GM19035 (cell line): Measurements from ENCODE around the gene KIAA0930.
A peak's percentile ranks its signal among the peaks of the same experiment; 100 is the strongest.

Source experiments
- ATAC-seq: cut with Tn5 transposase; IDR thresholded peaks from one replicate; pipeline ENCODE4 v1.9.1; 2021; ENCODE audit not compliant: unreplicated experiment

Gene KIAA0930

DNA sequence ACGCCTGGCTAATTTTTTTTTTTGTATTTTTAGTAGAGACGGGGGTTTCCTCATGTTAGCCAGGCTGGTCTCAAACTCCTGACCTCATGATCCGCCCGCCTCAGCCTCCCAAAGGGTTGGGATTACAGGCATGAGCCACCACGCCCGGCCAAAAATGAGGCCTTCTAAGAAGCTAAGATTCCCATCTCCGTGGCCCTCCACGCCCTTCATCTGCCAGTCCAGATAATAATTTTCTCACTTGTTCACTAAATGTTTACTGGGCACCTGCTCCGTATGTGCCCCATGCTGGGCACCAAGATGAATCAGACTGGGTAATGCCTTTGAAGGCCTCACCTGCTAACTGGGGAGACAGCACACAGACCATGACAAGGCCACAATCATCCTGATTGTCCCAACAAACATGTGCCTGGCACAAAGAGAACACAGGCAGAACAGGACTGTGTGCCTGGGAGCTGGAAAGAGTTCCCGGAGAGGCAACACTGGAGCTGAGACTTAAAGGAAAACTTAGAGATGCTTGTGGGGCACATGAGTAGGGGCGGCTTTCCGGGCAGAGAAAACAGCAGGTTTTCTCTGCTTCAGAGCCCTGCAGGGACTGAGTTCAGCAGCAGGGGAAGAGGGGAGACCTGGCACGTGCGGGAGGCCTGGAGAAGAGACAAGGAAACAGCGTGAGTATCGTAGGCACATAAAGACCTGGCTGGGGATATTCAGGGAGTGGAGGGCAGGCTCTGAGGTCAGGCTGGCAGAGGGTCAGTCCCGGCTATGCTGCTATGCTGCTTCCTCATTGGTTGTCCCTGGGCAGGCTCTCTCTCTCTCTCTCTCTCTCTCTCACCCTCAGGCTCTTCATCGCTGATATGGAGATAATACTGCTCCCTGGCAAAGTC is 2.4 kb downstream of the KIAA0930 start:
- no peak for ATAC-seq

DNA sequence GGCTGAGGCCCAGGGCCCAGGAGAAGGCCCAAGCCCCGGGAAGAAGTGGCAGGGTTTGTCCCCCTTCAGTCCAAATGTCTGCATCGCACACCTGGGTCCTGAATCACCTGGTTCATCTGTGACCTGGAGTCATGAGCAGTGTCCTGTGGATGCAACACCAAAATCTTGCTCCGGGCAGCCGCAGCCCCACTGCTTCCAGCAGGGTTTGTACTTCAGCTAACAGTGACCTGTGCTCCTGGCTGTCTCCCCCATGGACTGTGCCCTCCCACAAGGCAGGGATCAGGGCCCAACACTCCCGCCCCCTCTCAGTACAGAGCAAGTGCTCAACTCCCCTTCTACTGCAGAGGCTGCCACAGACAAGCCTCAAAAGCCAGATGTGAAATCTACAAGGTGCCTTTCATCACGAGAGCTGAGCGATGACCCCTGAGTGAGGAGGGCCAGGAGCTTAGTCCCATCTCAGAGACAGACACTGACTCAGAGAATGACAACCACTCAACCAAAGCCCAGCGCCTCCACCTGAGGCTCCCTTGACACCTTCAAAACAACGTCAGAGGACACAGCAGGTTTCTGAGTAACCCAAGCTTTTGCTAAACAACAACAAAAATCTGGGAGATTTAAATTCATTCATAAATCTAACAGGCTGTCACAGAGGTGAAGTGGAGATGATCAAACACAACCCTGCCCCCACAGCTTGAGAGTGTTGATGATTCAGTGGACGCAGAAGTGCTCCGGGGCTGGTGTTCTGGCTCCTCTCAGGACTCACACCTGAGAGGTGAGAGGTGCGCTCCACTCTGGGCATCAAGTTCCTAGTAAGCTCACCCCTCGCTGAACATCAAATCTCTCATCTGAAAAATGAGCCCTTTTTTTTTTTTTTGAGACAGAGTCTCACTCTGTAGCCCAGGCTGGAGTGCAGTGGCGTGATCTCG is 3.4 kb downstream of the KIAA0930 start:
- ATAC-seq = no peak

DNA sequence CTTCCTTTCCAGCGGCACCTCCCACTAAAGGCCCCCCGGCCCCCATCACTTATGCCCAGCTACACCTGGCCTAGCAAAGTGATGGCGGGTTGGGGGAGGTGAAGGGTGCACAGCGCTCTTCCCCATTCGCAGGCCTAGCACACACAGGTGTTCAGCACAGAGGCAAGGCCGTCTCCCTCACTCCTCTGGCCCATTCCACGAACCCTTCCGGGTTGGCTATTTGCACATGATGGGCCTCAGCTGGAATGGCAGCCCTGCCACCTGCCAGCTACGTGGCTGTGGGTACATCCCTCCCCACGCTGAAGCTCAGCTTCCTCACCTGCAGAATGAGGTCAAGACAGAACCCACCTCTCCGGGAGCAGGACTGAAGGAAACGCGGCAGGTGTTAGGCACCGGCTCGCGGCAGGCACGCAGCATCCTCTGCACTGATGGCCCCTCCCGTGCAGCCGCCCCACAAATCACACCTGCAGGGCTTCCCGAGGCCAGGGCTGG is 4.8 kb downstream of the KIAA0930 start:
- no peak for ATAC-seq

DNA sequence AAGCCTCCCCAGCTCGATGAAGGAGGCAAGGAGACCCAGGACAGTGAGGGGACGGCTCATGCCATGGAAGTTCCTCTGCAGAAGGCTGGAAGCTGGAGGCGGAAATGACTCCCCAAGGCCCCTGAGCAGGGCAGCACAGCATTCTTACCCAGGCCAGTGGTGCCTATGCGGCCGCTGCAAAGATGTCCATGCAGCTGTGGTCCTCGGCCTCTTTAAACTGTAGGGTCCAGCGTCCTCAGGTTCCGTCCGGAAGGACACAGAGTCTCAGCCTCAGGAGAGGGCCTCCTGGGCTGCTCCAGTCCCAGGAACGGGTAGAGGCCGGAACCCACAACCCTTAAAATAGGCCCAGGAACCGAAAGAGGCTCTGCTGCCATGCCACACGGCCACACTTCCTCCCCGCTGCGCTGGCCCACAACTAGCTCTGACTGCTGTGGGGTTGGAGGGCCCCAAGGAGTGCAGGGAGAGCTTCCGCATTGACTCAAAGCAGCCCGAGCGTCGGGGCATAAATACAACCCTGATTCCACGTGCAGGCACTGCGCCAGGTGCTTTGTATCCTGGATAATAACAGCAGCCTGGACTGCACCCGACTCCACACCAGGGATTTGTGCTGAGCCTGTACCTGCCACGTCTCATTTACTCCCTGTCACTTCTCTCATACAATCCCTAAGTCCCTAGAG is 5.5 kb downstream of the KIAA0930 start:
- ATAC-seq = peak; percentile 66

DNA sequence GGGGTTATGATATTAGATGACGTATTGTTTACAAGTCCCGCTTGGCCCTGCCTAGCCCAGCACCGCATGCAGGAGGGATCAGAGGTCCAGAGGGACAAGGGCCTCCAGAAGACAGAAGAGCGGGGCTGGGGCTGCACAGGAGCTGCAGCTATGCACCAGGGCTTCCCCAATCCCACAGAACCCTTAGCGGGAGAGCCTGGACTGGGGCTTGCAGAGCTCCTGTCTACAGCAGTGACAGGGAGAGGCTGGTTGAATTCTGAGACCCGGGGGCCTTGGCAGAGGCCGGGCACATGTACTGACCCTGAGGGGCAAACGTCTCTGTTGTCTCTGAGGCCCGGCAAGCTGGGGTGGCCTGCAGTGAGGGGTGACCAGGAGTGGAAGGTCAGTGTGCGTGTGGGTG is 6.9 kb downstream of the KIAA0930 start:
- no peak for ATAC-seq

DNA sequence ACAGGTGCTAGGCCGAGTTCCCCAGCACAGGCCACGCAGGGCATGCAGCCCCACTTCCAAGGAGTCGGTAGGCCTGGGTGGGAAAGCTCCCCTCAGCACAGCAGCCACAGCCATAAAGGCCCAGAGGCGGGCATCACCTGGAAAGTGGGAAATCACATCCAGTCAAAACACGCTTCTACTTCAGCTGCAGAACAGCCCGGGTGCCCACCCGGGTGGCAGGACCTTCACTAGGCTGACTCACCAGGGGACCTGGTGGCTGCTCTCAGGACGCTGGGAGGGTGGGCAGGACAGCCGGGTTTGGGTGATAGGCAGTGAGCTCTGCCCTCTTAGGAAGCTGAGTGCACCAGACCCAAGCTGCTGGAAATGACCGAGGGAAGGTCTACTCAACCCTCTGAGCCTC is 7.3 kb downstream of the KIAA0930 start:
- no peak for ATAC-seq

DNA sequence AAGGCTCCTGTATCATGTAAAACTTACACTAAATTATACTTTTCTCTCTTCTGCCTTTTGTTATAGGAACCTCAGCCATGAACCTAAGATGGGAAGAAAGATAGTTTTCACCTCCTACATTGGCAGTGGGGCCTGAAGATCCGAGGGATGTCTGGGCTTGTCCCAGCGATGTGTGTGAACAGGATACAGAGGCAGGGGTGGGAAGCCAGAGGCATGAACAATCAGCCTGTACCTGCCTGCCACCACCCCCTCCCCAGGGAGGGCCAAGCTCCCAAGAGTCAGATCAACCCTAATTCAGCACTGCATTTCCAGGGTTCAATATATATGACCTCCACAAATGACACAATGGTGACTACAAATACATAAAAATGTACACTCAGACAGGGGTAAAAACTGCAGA is 9.4 kb downstream of the KIAA0930 start:
- no peak for ATAC-seq

DNA sequence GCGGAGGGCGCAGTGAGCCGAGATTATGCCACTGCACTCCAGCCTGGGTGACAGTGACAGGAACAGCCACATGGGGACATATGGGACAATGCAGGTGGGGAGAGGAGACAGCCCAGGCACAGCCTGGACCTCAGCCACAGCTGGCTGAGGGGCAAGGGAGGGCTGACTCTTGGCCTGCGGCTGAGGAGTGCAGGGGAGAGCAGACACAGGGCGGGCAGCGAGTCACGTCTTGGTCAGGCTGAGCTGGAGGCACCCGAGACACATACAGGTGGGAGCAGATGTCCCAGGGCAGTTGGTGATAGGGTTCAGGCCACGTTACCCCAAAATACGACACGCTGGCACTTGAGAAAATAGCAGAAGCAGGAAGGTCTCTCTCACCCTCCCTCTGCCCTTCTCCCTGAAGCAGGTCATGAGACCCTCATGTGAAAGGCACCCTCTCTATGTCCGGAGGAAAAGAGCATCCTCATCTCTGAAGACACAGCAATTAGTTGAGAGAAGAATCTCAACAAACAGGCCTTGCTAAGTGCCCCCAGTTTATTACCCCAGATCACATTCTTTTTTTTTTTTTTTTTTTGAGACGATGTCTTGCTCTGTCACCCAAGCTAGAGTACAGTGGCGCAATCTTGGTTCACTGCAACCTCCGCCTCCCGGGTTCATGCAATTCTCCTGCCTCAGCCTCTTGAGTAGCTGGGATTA is 10.5 kb downstream of the KIAA0930 start:
- no peak for ATAC-seq

DNA sequence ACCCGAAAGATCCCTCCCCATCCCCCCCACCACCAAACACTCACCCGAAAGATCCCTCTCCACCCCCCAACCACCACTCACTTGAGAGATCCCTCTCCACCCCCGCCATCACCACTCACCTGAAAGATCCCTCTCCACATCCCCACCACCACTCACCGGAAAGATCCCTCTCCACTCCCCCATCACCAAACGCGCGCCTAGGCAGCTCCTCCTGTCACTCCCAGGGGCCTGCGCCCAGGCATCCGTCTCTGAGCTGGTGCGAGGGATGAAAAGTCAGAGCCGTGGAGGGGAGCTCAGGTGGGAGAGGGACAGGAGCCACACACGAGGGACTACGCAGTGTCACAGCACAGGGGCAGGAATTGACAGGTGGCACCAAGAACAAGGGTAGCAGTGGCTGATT is 11.5 kb downstream of the KIAA0930 start:
- ATAC-seq = no peak

DNA sequence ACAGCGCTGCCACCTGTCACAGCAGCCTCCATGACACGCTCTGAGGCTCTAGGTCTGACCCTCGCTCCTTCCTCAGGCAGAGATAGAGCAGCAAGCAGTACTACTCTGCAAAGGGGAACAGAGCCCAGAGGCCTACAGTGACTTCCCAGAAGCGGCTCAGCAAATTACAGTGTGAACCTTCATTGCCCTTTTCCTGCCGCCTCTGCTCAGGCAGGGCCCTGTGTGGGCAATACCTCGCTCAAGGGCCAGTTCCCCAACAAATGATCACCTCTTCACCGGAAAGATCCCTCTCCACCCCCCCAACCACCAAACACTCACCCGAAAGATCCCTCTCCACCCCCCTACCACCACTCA is 12.3 kb downstream of the KIAA0930 start:
- no peak for ATAC-seq

DNA sequence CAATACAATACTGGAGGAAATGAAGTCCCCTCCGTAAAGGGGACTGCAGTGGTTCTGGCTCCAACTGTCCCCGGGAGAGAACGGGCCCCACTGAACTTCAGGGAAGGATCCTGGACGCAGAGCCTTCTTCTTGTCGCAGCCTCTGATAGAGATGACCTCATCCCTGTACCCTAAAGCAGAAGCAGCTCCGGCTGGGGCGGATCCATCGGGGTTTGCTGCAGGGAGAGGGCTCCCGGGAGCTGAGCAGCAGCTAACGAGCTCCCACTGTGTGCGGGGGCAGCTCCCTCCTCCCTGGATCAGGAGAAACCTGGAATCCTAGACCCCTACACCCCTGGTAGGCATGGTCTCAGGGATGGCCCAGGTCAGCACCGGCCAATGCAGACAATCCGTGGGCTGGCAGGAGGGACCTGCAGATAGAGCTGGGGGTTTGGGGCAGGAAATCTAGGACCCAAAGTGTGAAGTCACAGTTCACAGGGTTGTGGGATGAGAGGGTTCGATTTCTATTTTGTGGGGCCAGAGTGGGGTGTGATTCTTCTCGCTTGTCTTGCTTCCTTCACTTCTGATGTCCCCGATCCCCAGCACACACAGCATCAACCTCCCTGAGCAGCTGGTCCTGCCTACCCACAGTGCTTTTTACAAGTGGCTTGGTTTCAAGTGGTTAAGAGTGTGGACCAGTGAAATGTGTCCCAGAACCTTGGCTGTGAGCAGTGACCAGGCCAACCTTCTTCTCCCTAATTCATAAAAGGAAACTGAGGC is 12.9 kb downstream of the KIAA0930 start:
- ATAC-seq = no peak

DNA sequence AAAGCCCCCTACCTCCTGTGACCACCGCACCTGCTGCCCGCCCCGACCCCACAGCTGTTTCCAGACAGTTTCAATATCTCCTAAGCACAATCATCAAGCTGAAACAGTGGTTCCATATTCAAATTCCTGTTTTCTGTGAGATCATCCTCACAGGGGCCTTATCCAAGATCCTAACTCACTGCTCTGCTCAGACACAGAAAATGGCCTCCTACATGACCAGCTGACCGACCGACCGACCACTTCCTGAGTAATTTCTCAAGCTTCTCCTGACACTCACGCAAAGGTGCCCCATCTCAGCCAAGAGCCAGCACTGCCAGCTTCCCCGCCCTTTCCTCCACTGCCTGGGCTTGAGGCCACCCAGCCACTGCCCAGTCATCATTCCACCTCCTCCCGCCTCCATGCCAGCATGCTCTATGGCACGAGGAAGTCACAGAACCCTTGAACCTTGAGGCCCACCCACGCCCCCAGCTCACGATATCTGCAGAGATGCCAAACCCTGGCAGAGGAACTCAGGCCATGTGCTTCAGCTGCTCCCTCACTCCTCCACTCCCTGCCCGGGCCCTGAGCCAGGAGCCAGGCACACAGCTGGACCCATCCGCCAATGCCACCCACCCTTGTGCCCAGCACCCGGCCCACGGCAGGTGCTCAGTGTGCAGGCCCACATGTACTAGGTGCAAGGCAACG is 14.0 kb downstream of the KIAA0930 start:
- ATAC-seq = no peak

DNA sequence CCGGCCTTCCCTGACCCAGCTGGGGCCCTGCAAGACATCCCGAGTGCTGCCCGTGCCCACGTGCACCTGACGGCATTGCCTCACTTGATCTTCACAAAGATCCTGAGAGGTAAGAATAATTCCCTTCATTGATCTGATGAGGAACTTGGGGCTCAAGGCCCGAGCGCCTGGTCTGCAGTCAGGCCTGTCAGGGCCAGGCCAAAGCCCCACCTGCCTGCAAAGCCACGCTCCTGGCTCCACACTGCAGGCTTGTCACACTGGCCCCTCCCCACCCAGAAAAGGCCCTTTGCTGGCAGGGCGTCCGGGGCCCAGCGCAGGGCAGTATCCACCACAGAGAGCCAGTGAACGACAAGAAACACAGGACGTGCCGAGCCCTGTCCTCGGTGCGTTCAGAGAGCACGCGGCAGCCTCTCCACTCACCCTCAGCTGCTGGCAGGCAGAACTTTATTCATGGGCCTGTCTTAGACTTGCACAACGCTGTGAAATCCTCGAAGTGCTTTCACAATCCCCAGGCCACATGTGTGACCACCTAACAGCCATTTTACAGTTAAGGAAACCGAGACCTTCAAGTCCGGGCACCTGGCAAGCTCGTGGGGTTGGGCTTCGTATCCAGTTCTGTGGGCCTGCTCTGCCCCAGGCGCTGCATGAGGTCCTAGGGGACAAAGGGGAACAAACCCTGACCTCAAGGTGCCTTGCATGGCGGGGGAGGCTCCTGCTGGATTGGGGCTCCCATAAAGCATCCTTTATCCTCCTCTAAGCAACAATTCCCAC is 14.8 kb downstream of the KIAA0930 start:
- ATAC-seq = no peak

DNA sequence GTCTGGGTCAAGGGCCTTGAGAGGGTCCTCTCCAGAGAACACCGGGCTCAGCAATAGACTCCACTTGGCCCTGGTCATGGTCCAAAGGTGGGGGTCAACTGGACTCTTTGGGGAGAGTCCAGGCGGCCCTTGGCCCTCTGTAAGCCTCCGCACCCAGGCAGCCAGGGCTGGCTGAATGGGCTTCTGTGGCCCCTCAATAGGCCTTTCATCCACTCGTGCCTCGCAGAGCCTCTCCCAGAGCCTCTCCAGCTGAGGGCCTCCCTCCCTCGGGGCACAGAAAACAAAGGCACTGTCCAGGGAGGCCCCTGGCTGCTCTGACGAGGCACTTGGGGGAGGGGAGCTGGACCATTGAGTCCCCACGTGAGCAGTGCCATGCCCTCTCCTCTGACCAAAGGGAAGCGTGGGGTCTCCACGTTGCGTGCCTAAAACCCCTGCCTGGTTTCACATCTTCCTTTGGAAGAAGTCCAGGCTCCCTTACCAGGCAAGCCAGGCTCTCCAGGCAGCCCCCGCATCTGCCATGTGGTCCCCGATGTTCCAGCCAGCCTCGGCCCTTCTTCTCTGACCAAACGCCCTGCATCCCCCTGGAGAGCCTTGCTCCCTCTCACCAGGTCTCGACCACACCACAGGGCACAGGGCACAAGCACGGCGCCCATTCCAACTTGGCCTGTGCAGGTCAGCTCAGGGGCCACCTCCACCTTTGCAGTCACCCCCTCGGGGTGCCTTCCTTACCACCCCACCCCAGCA is 15.5 kb downstream of the KIAA0930 start:
- ATAC-seq = no peak

DNA sequence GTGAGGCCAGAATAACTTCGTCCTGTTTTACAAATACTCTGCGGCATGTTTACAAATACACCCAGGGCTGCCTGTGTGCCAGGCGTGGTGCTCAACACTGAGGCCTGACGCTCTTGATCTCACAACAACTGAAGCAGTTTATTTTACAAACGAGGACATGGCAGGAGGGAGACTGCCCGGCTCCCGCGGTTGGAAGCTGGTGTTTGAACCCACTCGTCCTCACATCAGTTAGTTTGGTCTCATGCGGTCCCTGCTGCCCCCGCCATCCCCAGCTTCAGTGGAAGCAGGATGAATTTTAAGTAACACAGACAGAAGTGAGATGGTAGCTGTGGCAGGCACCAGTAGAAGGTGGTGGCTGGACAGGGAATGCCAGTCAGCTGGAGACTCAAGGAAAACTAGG is 16.4 kb downstream of the KIAA0930 start:
- ATAC-seq = no peak

DNA sequence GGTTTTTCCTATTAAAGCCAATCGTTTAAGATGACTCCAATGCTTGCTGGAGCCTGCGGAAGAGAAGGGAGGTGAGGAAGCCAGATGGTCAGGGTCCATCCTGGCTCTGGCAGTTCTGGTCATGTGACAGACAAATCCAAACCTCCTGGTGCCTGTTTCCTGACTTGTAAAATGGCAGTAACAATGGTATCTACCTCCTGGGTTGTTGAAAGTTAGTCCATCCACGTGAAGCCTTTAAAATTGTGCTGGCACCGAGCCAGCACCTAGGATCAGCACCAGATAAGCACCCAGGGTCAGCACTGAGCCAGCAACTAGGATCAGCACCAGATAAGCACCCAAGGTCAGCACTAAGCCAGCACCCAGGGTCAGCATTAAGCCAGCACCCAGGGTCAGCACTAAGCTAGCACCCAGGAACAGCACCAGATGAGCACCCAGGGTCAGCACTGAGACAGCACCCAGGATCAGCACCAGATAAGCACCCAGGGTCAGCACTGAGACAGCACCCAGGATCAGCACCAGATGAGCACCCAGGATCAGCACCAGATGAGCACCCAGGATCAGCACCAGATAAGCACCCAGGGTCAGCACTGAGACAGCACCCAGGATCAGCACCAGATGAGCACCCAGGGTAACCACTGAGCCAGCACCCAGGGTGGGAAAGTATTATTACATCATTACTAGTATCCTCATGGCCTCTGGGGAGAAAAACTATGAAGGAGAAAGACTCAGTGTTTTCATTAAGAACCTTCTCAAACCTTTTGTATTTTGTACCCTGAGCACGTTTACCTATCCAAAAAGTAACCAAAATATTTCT is 17.2 kb downstream of the KIAA0930 start:
- ATAC-seq = no peak

DNA sequence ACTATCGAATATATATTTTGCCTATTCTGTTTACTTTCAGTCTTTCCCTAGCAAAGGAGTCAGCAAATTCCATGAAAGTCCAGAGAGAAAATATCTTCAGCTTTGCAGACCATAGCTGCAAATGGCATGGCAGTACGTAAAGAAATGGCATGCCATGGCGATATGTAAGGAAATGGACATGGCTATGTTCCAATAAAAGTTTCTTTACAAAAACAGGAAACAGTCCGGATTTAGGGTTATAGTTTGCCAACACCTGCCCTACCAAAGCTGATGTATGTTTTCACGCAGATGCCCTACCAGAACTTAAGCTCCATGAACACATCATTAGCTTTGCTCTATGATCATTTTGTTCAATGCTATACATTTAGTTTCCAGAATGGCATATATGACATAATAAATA is 19.5 kb downstream of the KIAA0930 start:
- ATAC-seq = no peak
